Activated CD8-positive, alpha-beta memory T cell treated with anti-CD3 and anti-CD28 coated beads, Interleukin-2, amount 50 U/mL, for 1 hour (primary cell): ENCODE measurements around the gene PHC2.

Source experiments
- DNase-seq: peaks from one replicate; pipeline ENCODE4 v3.0.0-alpha.2; 2020; ENCODE audit errors: extremely low read depth

The PHC2 gene

DNA sequence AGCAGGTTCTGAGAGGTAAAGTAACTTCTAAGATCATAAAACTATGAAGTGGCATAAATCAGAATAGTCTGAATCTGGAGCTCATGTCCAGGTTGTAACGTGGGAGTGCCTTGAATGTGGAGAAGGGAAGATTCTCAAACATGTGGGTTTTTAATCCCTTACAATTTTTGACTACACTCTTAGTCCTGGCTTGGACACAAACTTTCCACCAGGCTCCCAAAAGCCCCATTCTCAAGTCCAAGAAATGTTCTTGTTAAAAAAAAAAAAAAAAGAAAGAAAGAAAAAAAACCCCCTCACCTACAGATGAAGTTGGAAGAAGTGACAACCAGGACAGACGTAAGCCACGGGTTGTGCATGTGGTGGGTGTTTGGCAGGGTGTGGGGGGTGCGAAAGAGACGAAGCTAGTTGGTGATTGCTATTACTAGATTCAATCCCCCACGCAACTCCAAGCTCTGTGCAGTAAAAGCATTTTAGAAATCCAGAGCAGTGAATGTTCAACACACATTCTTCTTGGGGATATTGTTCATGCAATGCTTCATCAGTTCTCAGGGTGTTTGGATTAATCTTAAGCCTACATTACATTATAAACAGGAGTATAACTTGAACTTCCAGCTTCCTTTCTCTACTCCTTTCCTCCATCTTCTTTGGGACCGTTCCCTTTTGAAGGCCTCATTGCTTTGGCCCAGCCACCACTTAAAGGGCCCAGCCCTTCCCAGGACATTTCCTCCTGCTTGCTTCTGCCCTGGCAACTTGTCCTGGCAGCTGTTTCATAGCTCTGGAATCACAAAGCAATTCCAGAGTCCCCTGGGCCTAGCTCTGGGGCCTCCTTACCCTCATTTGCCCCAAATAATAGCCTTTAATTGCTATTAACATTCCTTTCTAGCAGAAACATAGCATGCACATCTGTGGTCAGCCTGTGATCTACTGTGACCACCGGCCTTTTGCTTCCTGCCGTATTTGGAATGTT is 41.8 kb downstream of the PHC2 start:
- DNase-seq, result no peak

DNA sequence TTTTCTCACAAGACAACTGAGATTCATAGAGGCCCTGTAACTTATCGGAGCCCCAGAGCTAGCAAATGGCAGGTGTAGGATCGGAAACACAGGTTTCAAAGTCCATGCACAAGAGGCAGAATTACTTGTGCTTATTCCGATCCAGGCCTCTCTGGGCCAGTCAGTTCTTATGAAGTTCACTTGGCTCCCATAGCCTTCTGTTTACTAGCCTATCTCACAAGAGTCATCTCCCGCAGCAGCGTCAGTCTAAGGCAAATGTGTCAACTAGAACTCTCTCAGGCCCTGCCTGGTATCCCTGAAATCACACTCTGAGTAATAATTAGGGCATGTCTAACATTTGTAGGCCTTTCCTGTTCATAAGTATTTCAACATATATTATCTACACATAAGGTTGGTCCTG is 43.3 kb downstream of the PHC2 start:
- DNase-seq, result no peak

DNA sequence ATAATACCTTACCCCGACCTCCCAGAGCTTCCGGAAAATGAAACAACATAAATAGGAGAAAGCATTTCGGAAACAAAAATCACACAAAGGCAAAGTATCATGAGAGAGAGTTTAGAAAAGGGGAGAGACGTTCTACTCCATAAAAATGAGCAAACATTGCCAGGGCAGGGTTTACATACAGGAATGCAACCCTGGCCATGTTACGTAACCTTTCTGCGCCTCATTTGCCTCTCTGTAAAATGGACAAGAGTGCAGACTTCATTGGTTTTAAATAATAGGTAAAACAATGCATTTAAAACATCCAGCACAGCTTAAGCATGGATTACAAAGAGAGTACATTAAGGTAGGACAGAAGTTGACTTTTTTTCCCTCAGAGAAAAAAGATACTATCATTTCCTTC is 45.6 kb downstream of the PHC2 start:
- no peak for DNase-seq

DNA sequence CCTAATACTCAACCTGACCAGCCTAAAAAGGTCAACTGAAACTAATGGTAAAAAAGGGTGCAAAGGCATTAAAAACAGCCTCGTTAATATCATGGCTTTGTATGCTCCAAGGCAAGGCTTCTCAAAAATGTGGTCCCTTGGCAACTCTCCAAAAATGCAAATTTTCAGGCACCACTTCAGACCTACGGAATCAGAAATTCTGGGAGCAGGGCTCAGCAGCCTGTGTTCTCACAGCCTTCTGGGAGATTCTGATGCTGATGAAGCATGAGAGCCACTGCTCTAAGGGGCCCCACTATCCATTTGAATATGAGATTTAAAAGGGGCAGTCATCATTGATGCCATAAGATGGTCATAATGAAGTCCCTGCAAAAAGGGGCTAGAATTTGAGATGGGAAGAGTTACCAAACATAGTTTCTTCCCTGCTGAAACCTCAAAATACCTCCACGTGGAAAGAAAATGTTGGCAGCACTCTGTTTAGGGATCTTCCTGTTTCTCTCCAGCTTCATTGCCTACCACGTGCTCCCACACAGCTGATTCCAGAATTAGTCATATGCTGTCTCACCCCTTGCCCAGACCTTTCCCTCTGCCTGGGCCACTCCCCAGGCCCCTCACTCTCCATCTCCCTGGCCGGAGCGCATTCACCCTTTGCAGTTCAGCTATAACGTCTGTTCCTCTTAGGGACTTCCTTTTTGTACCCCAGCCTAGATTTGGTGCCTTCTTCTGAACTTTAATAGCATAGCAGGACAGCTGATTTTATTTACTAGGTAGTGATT is 46.7 kb downstream of the PHC2 start:
- DNase-seq, result no peak

DNA sequence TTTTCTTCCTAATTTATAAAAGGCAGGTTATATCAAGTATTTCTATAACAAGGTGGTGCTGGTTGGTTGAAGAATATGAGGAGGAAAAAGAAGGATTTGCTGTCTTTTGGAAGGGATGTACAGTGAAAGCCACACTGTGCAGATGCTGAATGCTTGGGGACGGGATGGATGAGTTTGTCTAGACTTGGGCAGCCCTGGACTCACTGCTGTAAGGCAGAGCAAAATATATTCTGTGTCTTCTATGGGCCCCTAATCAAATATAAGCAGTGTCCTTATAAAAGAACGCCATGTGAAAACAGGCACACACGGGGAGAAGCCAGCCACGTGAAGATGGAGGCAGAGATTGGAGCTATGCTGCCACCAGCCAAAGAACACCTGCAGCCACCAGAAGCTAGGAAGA is 47.4 kb downstream of the PHC2 start:
- DNase-seq, result no peak

DNA sequence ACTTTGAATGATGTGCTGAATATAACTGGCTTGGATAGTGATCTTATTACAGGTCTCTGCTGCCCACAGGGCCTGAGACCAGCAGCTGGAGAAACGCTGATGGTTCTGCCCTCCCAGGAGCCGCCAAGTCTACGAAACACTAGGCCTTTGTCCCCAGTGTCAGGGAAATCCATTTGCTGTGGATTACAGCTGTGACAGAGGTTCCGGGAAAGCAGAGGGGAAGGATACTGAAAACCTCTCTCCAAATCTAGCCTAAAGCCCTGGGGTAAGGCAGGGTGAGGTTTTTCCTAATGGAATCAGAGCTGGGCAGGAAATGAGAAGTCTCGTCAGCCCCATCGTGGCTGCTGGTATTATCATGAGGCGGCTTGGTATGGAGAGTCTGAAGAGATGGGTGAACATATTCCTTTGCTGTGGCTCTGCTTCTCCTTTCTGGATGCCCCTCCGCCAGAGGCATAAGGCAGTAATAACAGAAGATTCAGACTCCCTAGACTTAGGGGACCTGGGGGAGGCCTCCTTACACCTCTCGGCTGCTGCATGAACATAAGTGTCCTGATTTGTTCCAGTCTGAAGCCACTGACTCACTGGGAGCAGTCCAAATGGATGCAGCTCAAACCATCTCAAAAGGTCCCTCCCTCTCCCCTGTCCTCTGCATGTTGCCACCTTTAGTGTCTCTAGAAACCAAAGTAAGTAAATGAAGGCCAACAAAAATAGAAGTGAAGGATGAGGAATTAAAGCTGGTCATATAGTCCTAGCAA is 48.1 kb downstream of the PHC2 start:
- no peak for DNase-seq

DNA sequence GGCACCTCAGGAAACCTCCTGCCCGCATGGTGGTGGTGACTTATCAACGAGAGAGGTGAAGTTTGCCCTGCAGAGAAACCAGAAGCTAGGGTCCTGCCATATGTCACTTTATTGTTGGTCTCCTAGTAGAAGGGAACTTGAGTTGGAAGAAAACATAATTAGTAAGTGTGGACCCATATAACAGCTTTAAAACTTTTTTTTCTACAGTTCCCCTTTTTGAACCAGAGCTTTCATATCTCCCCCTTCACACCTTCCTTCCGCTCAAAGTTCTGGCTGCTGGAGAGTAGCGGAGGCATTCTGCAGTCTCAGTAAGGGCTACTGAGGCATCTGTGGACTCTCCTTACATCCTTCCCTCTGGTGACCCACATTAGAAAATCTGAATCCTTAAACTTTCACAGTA is 48.9 kb downstream of the PHC2 start:
- DNase-seq, result no peak

DNA sequence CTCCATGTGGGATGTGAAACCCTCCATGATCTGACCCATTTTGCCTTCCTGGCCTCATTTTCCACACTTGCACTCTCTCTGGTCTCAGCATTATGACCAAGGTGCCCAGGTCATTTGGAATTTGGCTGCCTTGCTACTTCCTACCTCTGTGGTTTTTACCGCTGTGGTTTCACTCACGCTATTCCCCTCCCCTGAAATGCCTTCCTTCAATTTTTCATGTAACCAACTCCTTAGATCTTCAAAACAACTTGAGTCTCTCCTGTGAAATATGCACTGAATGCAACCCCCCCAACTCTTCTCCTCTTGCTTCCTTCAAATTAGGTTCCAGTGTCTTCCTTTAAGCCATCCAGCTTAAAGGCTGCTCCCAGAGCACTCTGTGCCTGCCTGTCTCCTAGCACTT is 50.1 kb downstream of the PHC2 start:
- no peak for DNase-seq

DNA sequence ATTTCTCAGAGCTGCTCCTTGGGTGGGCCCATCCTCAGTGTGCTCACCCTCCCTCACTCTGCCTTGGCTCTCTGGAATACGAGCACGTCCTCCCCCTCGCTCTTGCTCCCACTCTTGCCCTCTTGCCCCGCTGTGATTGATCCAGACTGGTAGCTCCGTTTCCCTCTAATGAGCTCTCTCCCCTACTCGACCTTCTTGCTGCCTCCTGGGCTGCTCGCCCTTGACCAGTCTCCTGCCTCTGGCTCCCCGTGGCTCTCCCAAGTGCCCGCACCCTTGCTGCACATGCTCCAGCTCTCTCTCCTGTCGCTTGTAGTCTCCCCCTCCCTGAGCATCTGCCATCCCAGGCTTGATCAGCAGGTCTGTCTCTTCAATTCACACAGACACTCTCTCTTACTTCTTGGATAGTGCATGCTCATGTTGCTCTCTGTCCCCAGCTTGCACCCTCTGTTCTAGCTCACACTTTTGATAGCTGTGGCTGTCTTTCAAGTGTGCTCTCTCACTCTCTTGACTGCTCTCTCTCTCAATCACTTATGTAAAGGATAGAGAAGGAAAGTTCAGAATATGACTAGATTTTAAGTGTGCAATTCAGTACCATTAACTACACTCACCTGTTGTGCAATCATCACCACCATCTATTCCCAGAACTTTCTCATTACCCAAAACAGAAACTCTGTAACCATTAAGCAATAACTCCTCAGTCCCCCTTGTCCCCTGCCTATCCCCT is 51.1 kb downstream of the PHC2 start:
- DNase-seq, result no peak

DNA sequence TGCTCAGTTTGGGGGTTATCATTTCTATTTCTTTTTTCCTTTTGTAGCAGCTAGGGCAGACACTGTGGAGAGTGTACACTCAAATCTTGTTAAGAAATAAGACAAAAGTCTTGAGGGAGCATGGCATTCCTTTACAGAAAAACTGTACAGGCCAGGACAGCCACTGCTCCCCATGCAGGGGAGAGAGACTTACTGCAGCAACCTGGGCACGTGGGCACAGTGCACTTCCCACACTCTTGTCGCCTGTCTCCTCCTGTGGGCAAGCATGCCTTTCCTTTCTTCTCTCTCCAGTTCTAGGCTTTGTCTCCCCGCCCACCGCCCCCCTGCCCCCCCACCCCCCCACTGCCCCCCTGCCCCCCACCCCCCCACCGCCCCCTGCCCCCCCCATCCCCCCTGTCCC is 51.9 kb downstream of the PHC2 start:
- no peak for DNase-seq

DNA sequence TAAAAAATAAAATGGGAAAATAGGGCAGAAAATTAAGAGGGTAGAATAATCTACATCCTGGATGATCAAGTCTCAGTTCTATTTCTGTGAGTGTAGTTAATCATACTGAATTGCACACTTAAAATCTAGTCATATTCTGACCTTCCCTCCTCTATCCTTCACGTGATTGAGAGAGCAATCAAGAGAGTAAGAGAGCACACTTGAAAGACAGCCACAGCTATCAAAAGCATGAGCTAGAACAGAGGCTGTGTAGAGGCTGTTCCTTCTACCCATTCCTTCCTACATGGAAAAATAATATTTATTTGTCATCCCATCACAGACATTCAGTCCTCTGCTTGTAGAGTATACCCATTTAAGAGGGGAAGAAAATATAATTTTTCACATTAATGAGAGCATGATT is 52.4 kb downstream of the PHC2 start:
- no peak for DNase-seq

DNA sequence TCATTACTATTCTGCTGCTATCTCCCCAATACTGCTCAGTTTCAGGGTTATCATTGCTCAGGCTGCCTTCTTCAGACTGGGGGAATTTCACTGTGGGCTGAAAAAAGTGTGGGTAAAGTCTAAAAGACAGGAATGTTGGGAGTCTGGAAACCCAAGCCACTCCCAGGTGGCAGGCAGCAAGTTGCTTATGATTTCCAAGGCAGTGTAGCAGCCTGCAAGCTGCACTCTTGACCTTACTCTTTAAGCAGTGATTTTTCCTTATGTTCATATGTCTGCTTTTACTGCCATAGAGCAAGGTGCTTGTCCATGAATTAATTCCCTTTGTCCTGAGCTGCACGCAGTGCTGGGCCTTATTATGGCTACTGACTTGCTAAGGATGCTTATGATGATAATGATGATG is 53.1 kb downstream of the PHC2 start:
- no peak for DNase-seq

DNA sequence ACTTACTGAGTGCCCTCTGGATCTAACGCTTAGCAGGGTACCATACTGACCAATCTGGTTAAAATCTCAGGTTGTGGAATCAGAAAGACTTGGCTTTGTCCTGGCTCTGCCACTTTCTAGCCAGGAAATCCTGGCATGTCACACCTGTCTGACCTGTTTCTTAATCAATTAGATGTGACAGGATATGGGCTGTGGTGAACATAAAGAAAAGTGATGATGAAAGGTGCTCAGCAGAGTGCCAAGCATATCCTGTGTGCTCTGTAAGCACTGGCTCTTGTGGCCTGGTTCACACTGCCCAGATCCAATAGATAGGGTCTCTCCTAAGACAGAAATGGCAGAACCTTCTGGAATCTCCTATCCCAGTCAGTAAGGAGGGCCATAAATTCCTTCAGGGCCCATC is 53.9 kb downstream of the PHC2 start:
- DNase-seq, result no peak

DNA sequence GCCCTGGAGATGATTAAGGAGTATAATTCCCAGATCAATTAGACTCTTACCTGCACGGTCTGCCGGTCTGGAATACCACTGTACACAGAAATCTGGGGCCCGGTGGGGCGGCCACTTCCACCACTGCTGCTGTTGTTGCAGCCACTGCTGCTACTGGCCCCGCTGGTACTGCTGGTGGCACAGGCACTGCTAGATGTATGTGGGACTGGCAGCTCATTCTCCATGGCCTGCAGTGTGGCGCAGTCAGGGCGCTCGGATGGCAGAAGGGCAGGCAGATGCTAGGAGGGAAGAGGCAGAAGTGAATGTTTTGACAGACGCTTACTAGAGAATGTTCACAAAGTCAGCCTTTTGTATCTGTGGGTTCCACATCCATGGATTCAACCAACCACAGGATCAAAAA is 55.6 kb downstream of the PHC2 start:
- no peak for DNase-seq

DNA sequence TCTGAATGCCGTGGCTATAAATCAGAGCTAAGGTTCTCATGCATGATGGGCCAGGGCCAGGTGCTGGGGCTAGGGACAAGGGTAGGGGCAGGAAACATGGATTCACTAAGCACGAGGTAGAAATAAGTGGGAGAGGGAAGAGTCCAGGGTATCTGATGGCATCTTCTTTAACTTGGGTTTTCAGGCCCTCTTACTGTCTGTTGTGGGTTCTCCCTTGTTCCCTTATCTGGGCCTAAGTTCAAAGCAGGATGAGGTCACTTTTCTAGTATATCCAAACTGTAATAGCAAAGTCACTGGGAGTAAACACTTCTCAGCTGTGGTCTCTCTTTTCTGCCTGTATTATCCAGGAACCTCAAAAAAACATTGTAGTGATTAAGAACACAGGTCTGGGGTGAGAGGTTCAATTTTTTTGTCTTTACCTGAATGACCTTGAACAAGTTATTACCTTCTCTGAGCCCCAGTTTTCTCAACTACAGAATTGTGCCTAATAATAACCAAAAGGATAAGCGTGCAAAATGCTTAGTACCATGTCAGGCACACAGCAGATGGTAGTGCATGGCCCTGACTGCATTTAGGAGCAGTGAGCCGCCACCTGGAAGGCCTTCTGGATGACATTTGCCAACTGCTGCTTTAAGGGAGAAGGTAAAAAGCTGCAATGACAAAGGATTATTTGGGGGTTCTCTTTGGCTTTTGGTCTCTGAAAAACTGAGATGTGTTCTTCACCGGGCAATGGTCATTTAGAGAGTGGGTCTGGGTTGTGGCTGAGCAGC is 56.4 kb downstream of the PHC2 start:
- DNase-seq, result no peak

DNA sequence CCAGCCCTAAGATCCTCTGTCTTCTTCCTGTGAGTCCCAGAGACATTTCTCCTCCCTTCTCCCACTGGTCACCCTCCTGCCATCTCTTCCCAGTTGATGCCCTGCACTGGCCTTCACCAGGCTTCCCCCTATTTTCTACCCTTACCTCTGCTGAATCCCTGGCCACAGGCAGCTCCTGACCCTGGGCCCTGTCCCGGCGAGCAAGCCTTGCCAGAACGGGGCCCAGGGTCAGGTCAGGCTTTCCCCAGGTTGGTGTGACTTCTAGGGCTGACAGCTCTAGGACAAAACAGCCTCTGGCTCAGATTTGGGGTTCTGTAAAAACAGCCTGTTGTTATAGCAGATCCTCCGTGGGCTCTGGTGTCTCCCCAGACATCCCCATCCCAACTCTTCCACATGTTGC is 57.3 kb downstream of the PHC2 start:
- DNase-seq, result no peak

DNA sequence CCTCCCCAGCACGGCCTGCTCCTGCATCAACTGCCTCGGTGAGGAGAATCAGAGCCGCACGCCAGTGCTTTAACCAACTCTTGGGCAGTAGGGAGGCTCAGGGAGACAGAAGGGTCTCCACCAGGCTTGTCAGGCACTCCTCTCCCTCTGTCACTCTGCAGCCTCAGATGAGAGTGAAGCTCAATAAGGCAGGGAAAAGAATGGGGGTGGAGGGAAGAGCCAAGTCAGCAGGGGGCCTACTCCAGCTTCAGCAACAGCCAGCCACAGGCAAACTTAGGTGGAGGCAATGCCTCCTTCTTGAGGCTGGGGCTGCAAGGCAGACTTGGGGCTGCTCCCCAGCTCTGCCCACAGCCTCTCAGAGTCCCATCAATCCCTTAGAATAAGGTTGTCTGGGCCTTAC is 58.2 kb downstream of the PHC2 start:
- no peak for DNase-seq

DNA sequence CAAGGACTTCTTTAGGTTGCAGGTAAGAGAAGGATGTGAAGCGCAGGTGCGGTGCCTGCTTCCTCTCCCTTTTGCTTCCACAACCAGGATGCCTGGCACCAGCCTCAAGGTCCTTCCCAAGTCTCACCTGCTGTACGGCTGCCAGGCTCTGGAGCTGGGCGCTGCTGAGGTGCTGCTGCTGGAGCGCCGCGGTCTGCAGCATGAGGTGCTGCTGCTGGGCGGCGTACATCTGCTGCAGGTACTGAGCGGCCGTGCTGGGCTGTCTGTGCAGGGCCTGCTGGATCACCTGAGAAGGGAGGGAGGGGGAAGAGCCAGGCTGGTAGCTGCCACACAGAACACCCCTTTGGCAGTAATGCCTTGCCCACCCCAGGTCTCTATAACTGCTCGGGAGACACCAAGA is 58.7 kb downstream of the PHC2 start:
- DNase-seq, result no peak

DNA sequence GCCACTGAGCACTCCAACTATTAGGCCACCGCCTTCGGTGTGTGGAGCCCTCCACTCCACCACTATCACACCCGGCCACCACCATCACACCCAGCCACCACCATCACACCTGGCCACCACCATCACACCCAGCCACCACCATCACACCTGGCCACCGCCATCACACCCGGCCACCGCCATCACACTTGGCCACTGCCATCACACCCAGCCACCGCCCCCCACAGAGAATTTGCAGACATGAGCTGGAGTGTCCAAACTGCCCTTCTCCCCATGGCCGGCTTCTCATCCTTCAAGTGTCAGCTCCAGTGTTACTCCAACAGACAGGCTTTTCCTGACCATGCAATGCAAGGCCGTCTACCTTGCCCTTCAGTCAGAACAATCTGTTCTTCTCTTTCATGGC is 59.6 kb downstream of the PHC2 start:
- DNase-seq, result no peak

DNA sequence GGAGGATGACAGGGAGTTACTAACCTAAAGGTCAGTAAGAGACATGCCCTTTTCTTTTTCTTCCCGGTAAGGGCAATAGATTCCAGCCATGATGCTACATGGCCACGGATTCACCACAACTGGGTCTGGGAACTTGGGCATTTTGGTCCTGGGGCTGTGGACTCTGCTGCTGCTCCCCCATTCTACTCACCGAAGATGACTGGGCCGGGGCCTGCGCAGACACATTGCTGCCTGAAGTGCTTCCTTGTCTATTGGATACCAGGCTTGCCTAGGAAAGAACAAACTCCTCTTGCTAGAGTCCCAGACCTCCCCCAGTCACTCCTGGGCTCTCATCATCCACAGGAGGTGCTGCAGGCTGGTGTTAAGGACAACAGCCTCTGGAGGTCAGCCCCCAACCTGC is 60.1 kb downstream of the PHC2 start:
- no peak for DNase-seq

DNA sequence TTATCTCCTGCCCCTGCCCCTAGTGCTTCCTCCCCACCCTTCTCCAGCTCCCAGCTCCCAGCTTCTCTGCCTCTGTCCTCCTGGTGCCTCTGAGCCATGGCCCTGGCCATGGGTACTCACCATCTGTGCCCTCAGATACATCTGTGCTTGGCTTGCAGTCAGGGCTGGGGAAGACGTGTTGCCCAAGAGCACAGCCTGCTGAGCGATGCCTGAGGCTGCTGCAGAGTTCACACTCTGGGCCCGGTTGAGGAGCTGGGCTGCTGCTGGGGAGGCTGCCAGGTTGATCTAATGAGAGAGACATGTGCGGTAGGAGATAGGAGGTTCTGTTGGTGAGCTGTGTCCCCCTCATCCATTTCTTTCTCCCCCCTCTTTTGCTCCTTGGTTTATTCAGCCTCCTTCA is 60.6 kb downstream of the PHC2 start:
- DNase-seq, result no peak
